ENCODE results near the gene REXO1. TPM values are rescaled to one million over a fixed set of nuclear protein-coding genes. Genes with fewer than 3 reads are reported as not detected.

Gene REXO1
- polyA plus RNA-seq, 1 experiment, result 11.0 TPM

DNA sequence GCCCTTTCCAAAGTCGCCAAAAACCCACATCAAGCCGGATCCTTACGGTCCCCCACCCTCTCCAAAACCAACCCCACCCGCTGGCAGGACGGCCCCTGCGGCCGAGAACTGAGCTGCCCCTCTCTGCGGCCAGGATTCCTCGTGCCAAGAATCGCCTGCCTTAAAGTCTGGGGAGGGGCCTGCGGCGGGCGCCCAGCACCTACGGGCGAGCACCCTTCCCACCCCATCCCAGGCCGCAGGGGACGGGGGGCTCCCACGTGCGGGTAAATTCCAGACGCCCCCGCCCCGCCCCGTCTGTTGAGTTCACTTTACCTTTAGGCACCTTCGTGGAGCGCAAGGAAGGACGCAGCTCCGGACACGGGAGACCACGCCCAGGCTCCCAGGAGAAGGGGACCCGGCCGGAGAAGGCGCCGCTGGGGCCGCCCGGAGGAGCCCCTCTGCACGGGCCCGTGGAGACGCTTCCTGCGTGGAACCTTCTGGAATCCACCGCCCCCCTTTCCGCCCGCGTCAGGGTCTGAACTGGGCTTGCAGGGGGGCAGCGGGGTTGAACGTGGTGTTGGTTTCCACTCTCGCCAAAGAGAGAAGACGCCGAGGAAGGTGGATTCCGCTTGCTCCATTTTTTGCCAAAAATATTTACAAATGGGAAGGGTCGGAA lies 72.2 kb downstream of the REXO1 start:
- CTCF ChIA-PET, result interaction anchor here (1.6 kb wide), 1 partner anchor 103 kb away, joined by 4 read pairs; no protein-coding TSS in a partner anchor
- H3K4me3 ChIP-seq (ENCODE audit: low read depth, low read length), result no peak overlapping the region
- no peak for DNase-seq (ENCODE audit: low read depth)
- TF ChIP-seq, protein P1, sequence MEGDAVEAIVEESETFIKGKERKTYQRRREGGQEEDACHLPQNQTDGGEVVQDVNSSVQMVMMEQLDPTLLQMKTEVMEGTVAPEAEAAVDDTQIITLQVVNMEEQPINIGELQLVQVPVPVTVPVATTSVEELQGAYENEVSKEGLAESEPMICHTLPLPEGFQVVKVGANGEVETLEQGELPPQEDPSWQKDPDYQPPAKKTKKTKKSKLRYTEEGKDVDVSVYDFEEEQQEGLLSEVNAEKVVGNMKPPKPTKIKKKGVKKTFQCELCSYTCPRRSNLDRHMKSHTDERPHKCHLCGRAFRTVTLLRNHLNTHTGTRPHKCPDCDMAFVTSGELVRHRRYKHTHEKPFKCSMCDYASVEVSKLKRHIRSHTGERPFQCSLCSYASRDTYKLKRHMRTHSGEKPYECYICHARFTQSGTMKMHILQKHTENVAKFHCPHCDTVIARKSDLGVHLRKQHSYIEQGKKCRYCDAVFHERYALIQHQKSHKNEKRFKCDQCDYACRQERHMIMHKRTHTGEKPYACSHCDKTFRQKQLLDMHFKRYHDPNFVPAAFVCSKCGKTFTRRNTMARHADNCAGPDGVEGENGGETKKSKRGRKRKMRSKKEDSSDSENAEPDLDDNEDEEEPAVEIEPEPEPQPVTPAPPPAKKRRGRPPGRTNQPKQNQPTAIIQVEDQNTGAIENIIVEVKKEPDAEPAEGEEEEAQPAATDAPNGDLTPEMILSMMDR (IDR thresholded peaks at IDR 0.05; ENCODE audit: insufficient read depth, low read depth, low read length), result no peak
- peaks cover 38% of the 10 kb centered on the region for H3K27me3 ChIP-seq (ENCODE audit: control insufficient read depth, insufficient read depth, low read length)
- H3K36me3 ChIP-seq (ENCODE audit: control insufficient read depth, insufficient read depth, low read length), result no peaks in the 10 kb centered on the region
- POLR2A ChIA-PET, result no interaction called here

DNA sequence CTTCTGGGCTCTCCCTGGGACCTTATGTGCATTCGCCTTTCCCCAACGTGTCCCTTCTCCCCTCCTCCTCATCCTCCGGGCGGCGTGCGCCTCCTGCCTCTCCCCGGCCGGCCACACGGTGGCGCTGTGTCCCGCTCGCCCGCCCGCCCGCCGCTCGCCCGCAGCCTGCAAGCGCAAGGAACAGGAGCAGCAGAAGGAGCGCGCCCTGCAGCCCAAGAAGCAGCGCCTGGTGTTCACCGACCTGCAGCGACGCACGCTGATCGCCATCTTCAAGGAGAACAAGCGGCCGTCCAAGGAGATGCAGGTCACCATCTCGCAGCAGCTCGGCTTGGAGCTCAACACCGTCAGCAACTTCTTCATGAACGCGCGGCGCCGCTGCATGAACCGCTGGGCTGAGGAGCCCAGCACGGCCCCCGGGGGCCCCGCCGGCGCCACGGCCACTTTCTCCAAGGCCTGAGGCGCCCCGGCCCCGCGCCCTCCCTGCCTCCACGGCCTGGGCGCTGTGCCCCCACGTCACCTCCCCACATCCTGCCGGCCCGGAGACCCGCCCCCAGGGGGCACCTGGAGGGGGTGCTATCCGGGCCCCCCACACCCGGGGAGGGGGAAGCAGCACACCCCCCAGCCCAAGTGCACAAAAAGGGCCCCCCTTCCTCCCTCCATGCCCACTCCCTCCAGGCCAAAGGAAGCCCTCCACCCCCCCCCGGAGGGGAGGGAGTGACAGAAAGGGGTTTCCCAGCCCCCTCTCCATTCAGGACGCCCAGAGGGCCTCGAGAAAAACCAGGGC lies 73.1 kb downstream of the REXO1 start:
- ChIA-PET POLR2A (no interaction called here), CTCF (interaction anchor here (1.0 kb wide), 1 partner anchor 103 kb away, joined by 3 read pairs; no protein-coding TSS in a partner anchor)
- TF ChIP-seq, protein P1 (IDR thresholded peaks at IDR 0.05; ENCODE audit: insufficient read depth, low read depth, low read length), result 0 out of 2 replicates have a peak, but pooled peaks have one; percentile 23
- no peaks in the 10 kb centered on the region for H3K36me3 ChIP-seq (ENCODE audit: control insufficient read depth, insufficient read depth, low read length)
- no peak overlapping the region for H3K4me3 ChIP-seq (ENCODE audit: low read depth, low read length)
- peaks cover 36% of the 10 kb centered on the region for H3K27me3 ChIP-seq (ENCODE audit: control insufficient read depth, insufficient read depth, low read length)
- DNase-seq (ENCODE audit: low read depth), result no peak

DNA sequence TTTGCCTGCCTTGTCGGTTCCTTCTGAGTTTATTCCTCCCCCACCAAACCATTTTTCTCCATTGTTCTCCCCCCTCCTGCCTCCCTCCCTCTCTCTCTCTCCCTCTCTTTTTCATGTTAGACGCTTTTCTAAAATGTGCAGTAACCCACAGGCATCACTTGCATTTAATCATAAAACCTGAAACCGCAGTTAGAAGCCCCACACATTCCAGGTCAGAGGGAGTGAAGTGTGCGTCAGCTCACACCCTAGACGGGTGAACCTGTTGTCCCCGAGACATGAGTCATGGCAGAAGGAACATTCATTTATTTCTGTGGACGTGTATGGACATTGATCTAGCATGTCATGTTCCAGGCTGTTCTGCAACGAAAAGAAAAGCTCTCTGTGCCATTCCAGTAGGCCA lies 75.1 kb downstream of the REXO1 start:
- Histone ChIP-seq H3K4me3 (ENCODE audit: low read depth, low read length) (no peak overlapping the region), H3K36me3 (ENCODE audit: control insufficient read depth, insufficient read depth, low read length) (no peaks in the 10 kb centered on the region), H3K27me3 (ENCODE audit: control insufficient read depth, insufficient read depth, low read length) (peaks cover 27% of the 10 kb centered on the region)
- CTCF ChIA-PET, result interaction anchor here (0.6 to 4.2 kb wide), 7 partner anchors 21 to 543 kb away, joined by 3 to 38 read pairs (median 5); no protein-coding TSS in a partner anchor
- DNase-seq (ENCODE audit: low read depth), result peak; percentile 17
- TF ChIP-seq, protein P1 (IDR thresholded peaks at IDR 0.05; ENCODE audit: insufficient read depth, low read depth, low read length), result no peak
- POLR2A ChIA-PET, result no interaction called here

DNA sequence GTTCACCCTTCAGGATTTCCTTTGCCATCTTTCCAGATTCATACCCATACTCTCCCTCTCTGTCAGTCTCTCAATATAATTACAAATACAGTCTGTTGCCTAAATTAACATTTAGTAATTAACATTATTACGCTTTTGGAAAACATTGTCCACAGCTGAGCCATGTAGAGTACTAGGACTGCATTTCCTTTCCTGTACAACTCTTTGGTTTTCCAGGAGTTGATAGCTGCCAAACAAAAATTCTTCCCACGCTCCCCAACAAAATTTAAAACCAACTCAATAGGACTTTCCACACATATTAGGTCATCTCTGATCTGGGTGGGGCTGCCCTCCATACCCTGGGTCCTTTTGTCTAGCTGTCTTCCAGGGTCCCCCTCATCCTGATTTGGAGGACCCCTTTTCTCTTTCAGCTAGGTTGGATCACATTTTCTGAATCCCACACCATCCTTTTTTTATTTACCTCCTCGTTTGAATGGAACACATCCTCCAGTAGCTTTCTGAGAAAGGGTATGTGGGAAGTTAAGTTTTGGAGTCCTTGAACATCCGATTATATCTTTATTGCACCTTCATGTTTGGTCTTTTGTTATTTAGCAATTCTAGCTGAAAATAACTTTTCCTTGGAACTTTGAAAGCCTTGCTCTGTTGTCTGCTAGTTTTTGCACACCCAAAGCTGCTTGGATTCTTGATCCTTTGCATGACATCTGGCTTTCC lies 77.3 kb downstream of the REXO1 start:
- Histone ChIP-seq H3K27me3 (ENCODE audit: control insufficient read depth, insufficient read depth, low read length) (peaks cover 28% of the 10 kb centered on the region), H3K4me3 (ENCODE audit: low read depth, low read length) (no peak overlapping the region), H3K36me3 (ENCODE audit: control insufficient read depth, insufficient read depth, low read length) (no peaks in the 10 kb centered on the region)
- ChIA-PET POLR2A (no interaction called here), CTCF (interaction anchor here (0.6 to 4.2 kb wide), 8 partner anchors 11 to 228 kb away, joined by 3 to 38 read pairs (median 6); no protein-coding TSS in a partner anchor)
- TF ChIP-seq, protein P1 (IDR thresholded peaks at IDR 0.05; ENCODE audit: insufficient read depth, low read depth, low read length), result no peak
- DNase-seq (ENCODE audit: low read depth), result no peak

DNA sequence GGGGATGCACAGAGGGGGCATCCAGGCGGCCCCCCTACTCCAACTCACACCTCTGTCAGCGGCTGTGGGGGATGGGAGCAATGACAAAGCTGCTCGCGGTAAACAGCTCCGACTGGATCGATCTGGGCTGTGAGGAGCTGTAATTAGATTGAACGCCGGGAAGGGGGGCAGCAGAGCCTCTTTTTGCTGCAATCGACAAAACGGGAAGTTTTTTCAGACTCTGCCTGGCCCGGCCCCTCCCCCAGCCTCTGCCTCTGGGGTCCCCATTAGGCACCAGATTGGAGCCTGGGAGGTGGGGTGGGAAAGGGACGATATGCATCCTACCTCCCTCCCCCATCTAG lies 78.7 kb downstream of the REXO1 start:
- CTCF ChIA-PET, result interaction anchor here (1.0 to 2.8 kb wide), 3 partner anchors 12 to 226 kb away, joined by 3 to 18 read pairs (median 3); no protein-coding TSS in a partner anchor

More for the DNA sequence above, 78.7 kb downstream of the REXO1 start:
- no peak for DNase-seq (ENCODE audit: low read depth)
- POLR2A ChIA-PET, result no interaction called here
- no peak overlapping the region for H3K4me3 ChIP-seq (ENCODE audit: low read depth, low read length)
- TF ChIP-seq, protein P1 (IDR thresholded peaks at IDR 0.05; ENCODE audit: insufficient read depth, low read depth, low read length), result no peak
- peaks cover 36% of the 10 kb centered on the region for H3K27me3 ChIP-seq (ENCODE audit: control insufficient read depth, insufficient read depth, low read length)
- H3K36me3 ChIP-seq (ENCODE audit: control insufficient read depth, insufficient read depth, low read length), result no peaks in the 10 kb centered on the region

Data from BJ (cell line).